Endothelial cell of umbilical vein (primary cell): ENCODE data around the gene MAP1B. TPM values are rescaled to one million over a fixed set of nuclear protein-coding genes. Genes with fewer than 3 reads are reported as not detected.
A peak's percentile ranks its signal among the peaks of the same experiment; 100 is the strongest.

ENCODE experiments used
- BruUV-seq: library from RNA; stranded (reverse); fragments of 400-500 nt; replicated peaks from 2 replicates; lab custom pipeline; 2021; lab: Mats Ljungman, UMichigan
- CTCF ChIA-PET: fragments of 300-600, 350-600 bp; sonication (Branson Sonifier 250); formaldehyde crosslinking; loops from one replicate; lab custom pipeline; 2021; ENCODE audit warnings: antibody characterized with exemption, inconsistent platforms; lab: Charles Lee
- POLR2A ChIA-PET: fragments of 300-600, 350-600 bp; sonication (Branson Sonifier 250); formaldehyde crosslinking; loops from one replicate; lab custom pipeline; 2021; ENCODE audit warnings: antibody characterized with exemption, inconsistent platforms; lab: Charles Lee
- DNase-seq: peaks from one replicate; pipeline ENCODE4 v3.0.0-alpha.2; 2011; ENCODE audit warnings: low read depth, low spot score
- FAIRE-seq: peaks from 2 replicates; lab custom pipeline; 2011; peaks lifted over from hg19 to GRCh38; lab: Jason Lieb, UNC
- H2AFZ ChIP-seq: 2 replicates; pipeline ENCODE4 v1.6.0; 2012; ENCODE audit warnings: low read depth, low read length, control low read depth, inconsistent platforms
- H3K27ac ChIP-seq: 2 replicates; pipeline ENCODE4 v1.5.1; 2011; ENCODE audit warnings: low read depth, mild to moderate bottlenecking, control low read depth, low read length, moderate library complexity; ENCODE audit not compliant: insufficient read depth
- H3K27me3 ChIP-seq, 2 experiments: 2 replicates each; pipeline versions ENCODE4 v1.6.0 to v1.6.1; 2011; ENCODE audit warnings: low read length in 2 of 2, mixed read lengths in 1 of 2; ENCODE audit not compliant: control insufficient read depth in 2 of 2, insufficient read depth in 2 of 2
- H3K36me3 ChIP-seq, 2 experiments: 2 replicates in 1 of 2; 3 replicates in 1 of 2; pipeline ENCODE4 v1.5.1; 2011; ENCODE audit warnings: low read length in 2 of 2, mild to moderate bottlenecking in 1 of 2, moderate library complexity in 1 of 2; ENCODE audit not compliant: control insufficient read depth in 2 of 2, insufficient read depth in 2 of 2; ENCODE audit errors: extremely low read depth in 1 of 2
- H3K4me1 ChIP-seq: 3 replicates; pipeline ENCODE4 v1.5.1; 2011; ENCODE audit warnings: mild to moderate bottlenecking, low read length; ENCODE audit not compliant: control insufficient read depth, insufficient read depth; ENCODE audit errors: extremely low read depth
- H3K4me2 ChIP-seq: 2 replicates; pipeline ENCODE4 v1.6.1; 2011; ENCODE audit warnings: low read length, control low read depth, mixed read lengths; ENCODE audit not compliant: insufficient read depth
- H3K4me3 ChIP-seq, 3 experiments: fragments of 200-600 bp in 1 of 3; sonication (generic), shearing (Covaris generic) in 1 of 3; replicated peaks in 1 of 3; 2 replicates each; pipeline ENCODE4 v1.5.1; 2011 to 2016; ENCODE audit warnings: control low read depth in 3 of 3, low read length in 3 of 3, mild to moderate bottlenecking in 2 of 3, inconsistent platforms in 1 of 3, low read depth in 1 of 3, moderate library complexity in 1 of 3; ENCODE audit not compliant: insufficient read depth in 1 of 3
- H3K79me2 ChIP-seq: 2 replicates; pipeline ENCODE4 v1.6.0; 2012; ENCODE audit warnings: low read length, inconsistent platforms; ENCODE audit not compliant: control insufficient read depth, insufficient read depth
- H3K9ac ChIP-seq: replicated peaks from 2 replicates; pipeline ENCODE3; 2011; ENCODE audit warnings: low read length, control low read depth; ENCODE audit not compliant: insufficient read depth; ENCODE audit errors: extremely low read depth
- H3K9me1 ChIP-seq: replicated peaks from 3 replicates; pipeline ENCODE4 v1.6.0; 2011; ENCODE audit warnings: mild to moderate bottlenecking, low read length; ENCODE audit not compliant: control insufficient read depth, insufficient read depth; ENCODE audit errors: extremely low read depth
- H3K9me3 ChIP-seq: replicated peaks from 2 replicates; pipeline ENCODE4 v1.5.1; 2012; ENCODE audit warnings: low read length, inconsistent platforms; ENCODE audit not compliant: control insufficient read depth, insufficient read depth
- H4K20me1 ChIP-seq: replicated peaks from 2 replicates; pipeline ENCODE3; 2011; ENCODE audit warnings: mild to moderate bottlenecking, low read length; ENCODE audit not compliant: control insufficient read depth, insufficient read depth; ENCODE audit errors: extremely low read depth
- EZH2 ChIP-seq: IDR thresholded peaks from 2 replicates; pipeline ENCODE4 v1.6.1; 2012; ENCODE audit warnings: borderline replicate concordance, low read depth, mild to moderate bottlenecking, moderate library complexity, low read length, inconsistent platforms; ENCODE audit not compliant: severe bottlenecking
- FOS ChIP-seq: IDR thresholded peaks from 2 replicates; pipeline ENCODE4 v1.6.1; 2011; ENCODE audit warnings: mild to moderate bottlenecking, low read length, moderate library complexity, borderline replicate concordance; ENCODE audit not compliant: insufficient read depth
- JUN ChIP-seq: IDR thresholded peaks from 2 replicates; pipeline ENCODE4 v1.6.1; 2011; ENCODE audit warnings: borderline replicate concordance, low read depth; ENCODE audit not compliant: insufficient read length, insufficient read depth
- POLR2AphosphoS5 ChIP-seq: IDR thresholded peaks from 2 replicates; pipeline ENCODE4 v1.6.1; 2012; ENCODE audit warnings: low read depth, mild to moderate bottlenecking, control low read depth, low read length, moderate library complexity; ENCODE audit not compliant: insufficient read depth
- dilution Hi-C: fragments of 300-500 bp; cut with MboI; formaldehyde crosslinking; loops from one replicate; pipeline ENCODE4 v1.15.0; 2019; ENCODE audit warnings: low sequenced_read_pairs; ENCODE audit not compliant: extremely low pct_ligation_motif_present
- intact Hi-C: fragments of 100-400 bp; cut with micrococcal nuclease; formaldehyde crosslinking; loops from one replicate; pipeline ENCODE4 v1.10.0; 2022
- polyA plus RNA-seq, 4 experiments: library from polyadenylated mRNA; depleted of rRNA in 3 of 4; stranded (reverse) in 3 of 4; unstranded in 1 of 4; fragments of >200 nt; gene quantifications; 2 replicates each; pipeline versions ENCODE4 v1.2.1 to v1.2.3, GENCODE V29; 2011 to 2012; ENCODE audit warnings: missing spikeins in 1 of 4
- total RNA-seq: library from RNA; stranded (reverse); gene quantifications from 2 replicates; pipeline ENCODE4 v1.2.3, GENCODE V29; 2021

MAP1B gene
- total and polyA plus RNA-seq, 2 donors (not counting 3 experiments of a cell fraction or from before 2014, with no cell fraction given): 55.9 to 263 TPM

DNA sequence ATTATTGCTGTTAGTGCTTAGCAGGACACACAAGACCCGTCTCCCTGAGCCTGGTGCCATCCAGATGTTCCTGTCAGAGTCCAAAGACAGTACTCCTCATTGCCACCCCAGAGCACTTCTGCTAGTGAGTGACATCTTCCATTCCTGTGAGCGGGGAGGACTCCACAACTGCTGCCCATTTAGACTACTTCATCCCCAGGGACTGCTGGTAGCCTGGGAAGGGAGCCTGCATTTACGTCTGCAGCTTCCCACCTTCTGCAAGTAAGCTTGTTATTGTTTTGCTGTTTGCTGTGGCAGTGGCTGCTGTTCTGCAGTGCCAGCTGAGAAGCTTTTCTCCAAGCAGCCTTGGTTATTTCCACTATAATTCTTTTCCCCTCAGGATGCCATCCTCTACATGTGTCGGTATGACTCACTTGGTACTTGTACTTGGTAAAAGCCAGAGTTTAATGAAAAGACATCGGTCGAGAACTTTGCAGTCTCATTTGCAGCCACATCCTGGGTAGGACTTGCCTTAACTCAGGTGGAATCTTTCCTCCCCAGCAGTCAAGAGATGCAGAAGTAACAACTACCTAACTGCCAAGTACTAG is 10.6 kb upstream of the MAP1B start:
- Histone ChIP-seq H3K9me1 (no peaks in the 10 kb centered on the region), H3K27ac (no peak overlapping the region), H3K9ac (no peak overlapping the region), H3K36me3 (no peaks in the 10 kb centered on the region), H3K4me1 (no peaks in the 10 kb centered on the region), H3K9me3 (no peaks in the 10 kb centered on the region), H3K79me2 (no peaks in the 10 kb centered on the region), H3K4me2 (no peak overlapping the region), H3K27me3 (peaks cover 2 to 4% of the 10 kb centered on the region in 2 experiments), H4K20me1 (no peaks in the 10 kb centered on the region), H2AFZ (no peak overlapping the region), H3K4me3 (no peak overlapping the region)
- FAIRE-seq (no peak), DNase-seq (no peak)
- dilution Hi-C loops: no loop called here
- CTCF ChIA-PET: no interaction called here
- TF ChIP-seq JUN (no peak), EZH2 (no peak)
- no TSS peak for BruUV-seq
- POLR2A ChIA-PET: no interaction called here
- intact Hi-C loops: no loop called here

DNA sequence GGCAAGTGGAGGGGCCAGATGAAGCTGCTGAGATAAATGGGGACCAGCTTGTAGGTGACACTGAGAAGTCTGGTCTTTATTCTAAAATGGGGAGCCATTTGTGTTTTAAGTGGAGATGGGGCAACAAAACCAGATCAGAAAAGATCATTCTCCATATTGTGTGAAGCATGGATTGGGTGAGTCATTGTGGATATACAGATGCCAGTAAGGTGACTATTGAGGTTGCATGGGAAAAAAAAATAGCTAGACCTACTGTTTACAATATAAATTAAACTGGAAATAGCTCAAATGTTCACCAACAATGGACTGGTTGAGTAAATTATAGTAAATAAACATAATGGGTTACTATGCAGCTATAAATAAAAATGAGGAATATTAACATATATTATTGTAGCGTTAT is 5.4 kb upstream of the MAP1B start:
- H3K27ac ChIP-seq: no peak overlapping the region
- H3K36me3 ChIP-seq: no peaks in the 10 kb centered on the region
- H4K20me1 ChIP-seq: no peaks in the 10 kb centered on the region
- H3K4me2 ChIP-seq: no peak overlapping the region
- dilution Hi-C loops: no loop called here
- FAIRE-seq: no peak
- no peak overlapping the region for H3K9ac ChIP-seq
- H2AFZ ChIP-seq: no peak overlapping the region
- H3K27me3 ChIP-seq: no peaks in the 10 kb centered on the region
- DNase-seq: no peak
- H3K9me1 ChIP-seq: no peaks in the 10 kb centered on the region
- POLR2A ChIA-PET: no interaction called here
- H3K9me3 ChIP-seq: no peaks in the 10 kb centered on the region
- CTCF ChIA-PET: interaction anchor here (1.2 kb wide), 1 partner anchor 318 kb away, joined by 4 read pairs; no protein-coding TSS in a partner anchor
- intact Hi-C loops: no loop called here
- no peaks in the 10 kb centered on the region for H3K79me2 ChIP-seq
- H3K4me1 ChIP-seq: no peaks in the 10 kb centered on the region
- no peak overlapping the region for H3K4me3 ChIP-seq
- TF ChIP-seq POLR2AphosphoS5: no peak
- peak; percentile 14 for TF ChIP-seq FOS
- BruUV-seq: no TSS peak
